HEK293T (cell line): Measurements from ENCODE around the gene SLC9C2.

Source experiments
- CTCF ChIA-PET: fragments of 350-600 bp; formaldehyde crosslinking; extraction: SDS; loops from one replicate; lab custom pipeline; 2021; ENCODE audit warnings: antibody characterized with exemption, inconsistent platforms; lab: Yijun Ruan, JAX
- POLR2A ChIA-PET: fragments of 350-600 bp; formaldehyde crosslinking; extraction: SDS; loops from one replicate; lab custom pipeline; 2020; ENCODE audit warnings: antibody characterized with exemption, inconsistent platforms; lab: Yijun Ruan, JAX
- DNase-seq: peaks from one replicate; pipeline ENCODE4 v3.0.0; 2012; ENCODE audit warnings: mixed read lengths; ENCODE audit errors: extremely low spot score
- ARNT ChIP-seq: fragments of 450-650 bp; IDR thresholded peaks from 2 replicates; pipeline ENCODE4 v1.6.1; 2017; ENCODE audit warnings: mild to moderate bottlenecking
- BHLHE40 ChIP-seq: fragments of 450-650 bp; IDR thresholded peaks from 2 replicates; pipeline ENCODE4 v1.6.1; 2016; ENCODE audit warnings: mild to moderate bottlenecking, moderate library complexity, borderline replicate concordance
- CTBP1 ChIP-seq: fragments of 450-650 bp; IDR thresholded peaks from 2 replicates; pipeline ENCODE4 v1.6.1; 2016; ENCODE audit warnings: borderline replicate concordance
- ELF4 ChIP-seq: fragments of 450-650 bp; IDR thresholded peaks from 2 replicates; pipeline ENCODE4 v1.6.1; 2017; ENCODE audit warnings: antibody characterized with exemption
- FOXA1 ChIP-seq: fragments of 450-650 bp; IDR thresholded peaks from 2 replicates; pipeline ENCODE4 v1.6.1; 2016; ENCODE audit warnings: mild to moderate bottlenecking
- FOXK2 ChIP-seq: fragments of 450-650 bp; IDR thresholded peaks from 2 replicates; pipeline ENCODE4 v1.6.1; 2016; ENCODE audit warnings: mild to moderate bottlenecking
- FOXM1 ChIP-seq: fragments of 450-650 bp; IDR thresholded peaks from 2 replicates; pipeline ENCODE4 v1.6.1; 2017; ENCODE audit warnings: mild to moderate bottlenecking, borderline replicate concordance
- HDGF ChIP-seq: fragments of 450-650 bp; IDR thresholded peaks from 2 replicates; pipeline ENCODE4 v1.6.1; 2017; ENCODE audit warnings: antibody characterized with exemption, borderline replicate concordance
- L3MBTL2 ChIP-seq: fragments of 450-650 bp; conservative IDR thresholded peaks from 2 replicates; pipeline ENCODE4 v1.6.1; 2016; ENCODE audit warnings: mild to moderate bottlenecking
- LEF1 ChIP-seq: fragments of 450-650 bp; IDR thresholded peaks from 2 replicates; pipeline ENCODE4 v1.6.1; 2017; ENCODE audit warnings: mild to moderate bottlenecking, borderline replicate concordance
- NFRKB ChIP-seq: fragments of 450-650 bp; IDR thresholded peaks from 2 replicates; pipeline ENCODE4 v1.6.1; 2016; ENCODE audit warnings: mild to moderate bottlenecking, moderate library complexity
- SP1 ChIP-seq: fragments of 450-650 bp; IDR thresholded peaks from 2 replicates; pipeline ENCODE4 v1.6.1; 2017
- SUZ12 ChIP-seq: fragments of 450-650 bp; IDR thresholded peaks from 2 replicates; pipeline ENCODE4 v1.6.1; 2016; ENCODE audit warnings: mild to moderate bottlenecking
- TARDBP ChIP-seq: fragments of 450-650 bp; IDR thresholded peaks from 2 replicates; pipeline ENCODE4 v1.6.1; 2016
- ZNF384 ChIP-seq: fragments of 450-650 bp; IDR thresholded peaks from 2 replicates; pipeline ENCODE4 v1.6.1; 2016
- TF ChIP-seq, protein P1 (sequence below): fragments of 450-650 bp; IDR thresholded peaks from 2 replicates; pipeline ENCODE4 v1.6.1; 2016

Gene SLC9C2

DNA sequence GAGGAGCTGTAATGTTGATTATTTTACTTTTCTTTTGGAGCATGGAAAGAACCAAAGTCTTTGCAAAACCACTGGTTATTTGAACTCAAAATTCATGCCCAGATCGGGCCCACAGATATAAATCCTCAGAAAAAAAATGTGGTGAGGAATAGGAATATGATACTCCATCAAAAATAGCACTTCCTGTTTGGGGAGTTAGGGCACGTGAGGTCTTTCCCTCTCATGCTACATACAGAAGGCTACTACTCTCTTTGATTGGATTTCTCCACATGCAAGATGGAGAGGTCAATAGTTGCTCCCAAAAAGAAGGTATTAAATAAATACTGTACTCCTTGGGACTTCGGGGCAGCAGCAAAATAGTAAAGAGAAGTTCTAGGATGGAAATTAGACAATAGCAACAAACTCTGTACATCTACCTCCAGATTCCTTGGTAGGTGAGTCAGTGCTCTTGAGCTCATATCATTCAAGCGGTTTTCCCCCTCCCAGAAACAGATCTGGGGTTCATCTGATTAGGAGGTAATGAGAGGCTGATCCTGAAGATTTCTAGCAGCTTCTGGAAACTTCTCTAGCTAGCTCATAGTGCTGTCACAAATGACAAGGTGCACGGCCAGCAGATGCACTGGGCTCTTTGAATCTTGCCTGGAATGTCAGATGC is 47.1 kb downstream of the SLC9C2 start:
- ChIA-PET CTCF (no interaction called here), POLR2A (no interaction called here)
- TF ChIP-seq ZNF384 (no peak), BHLHE40 (no peak), ARNT (no peak), SP1 (no peak), SUZ12 (no peak), ELF4 (no peak), FOXM1 (no peak), TARDBP (no peak), NFRKB (no peak), FOXA1 (no peak), FOXK2 (no peak), CTBP1 (no peak), HDGF (no peak), LEF1 (no peak), L3MBTL2 (no peak)
- TF ChIP-seq, protein P1, sequence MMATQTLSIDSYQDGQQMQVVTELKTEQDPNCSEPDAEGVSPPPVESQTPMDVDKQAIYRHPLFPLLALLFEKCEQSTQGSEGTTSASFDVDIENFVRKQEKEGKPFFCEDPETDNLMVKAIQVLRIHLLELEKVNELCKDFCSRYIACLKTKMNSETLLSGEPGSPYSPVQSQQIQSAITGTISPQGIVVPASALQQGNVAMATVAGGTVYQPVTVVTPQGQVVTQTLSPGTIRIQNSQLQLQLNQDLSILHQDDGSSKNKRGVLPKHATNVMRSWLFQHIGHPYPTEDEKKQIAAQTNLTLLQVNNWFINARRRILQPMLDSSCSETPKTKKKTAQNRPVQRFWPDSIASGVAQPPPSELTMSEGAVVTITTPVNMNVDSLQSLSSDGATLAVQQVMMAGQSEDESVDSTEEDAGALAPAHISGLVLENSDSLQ: no peak
- no peak for DNase-seq

DNA sequence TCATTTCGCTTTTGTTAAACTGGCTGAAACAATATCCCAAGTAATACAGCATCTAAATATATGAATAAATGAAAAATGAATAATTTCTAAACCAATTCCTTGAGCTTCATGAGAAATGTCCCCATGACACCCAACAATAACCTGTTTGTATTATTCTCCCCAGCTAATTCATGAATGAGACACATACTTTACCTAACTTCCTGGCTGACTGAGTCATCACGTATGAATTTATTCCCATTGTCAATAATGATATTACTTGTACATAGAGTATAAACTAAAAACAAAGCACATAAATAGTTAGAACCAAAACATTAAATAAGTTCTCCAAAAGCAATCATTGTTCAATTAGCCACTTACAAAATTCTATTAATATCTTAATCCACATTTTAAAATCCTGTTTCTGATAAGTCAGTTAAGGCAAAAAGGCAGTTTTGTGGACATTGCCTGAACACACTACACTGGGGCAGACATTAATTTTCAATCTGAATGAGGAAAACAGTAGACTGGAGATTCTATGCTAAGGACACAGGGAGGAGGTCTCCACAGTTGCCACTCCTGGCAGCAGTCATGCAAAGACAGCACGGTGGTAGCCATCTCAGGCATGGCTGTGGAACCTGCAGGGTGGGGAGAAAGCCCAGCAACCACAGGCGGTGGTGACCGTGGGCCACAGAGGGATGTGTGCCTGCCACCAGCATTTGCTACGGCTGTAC is 48.2 kb downstream of the SLC9C2 start:
- no peak for DNase-seq
- POLR2A ChIA-PET: no interaction called here
- TF ChIP-seq ZNF384 (no peak), HDGF (no peak), FOXM1 (no peak)
- CTCF ChIA-PET: no interaction called here

DNA sequence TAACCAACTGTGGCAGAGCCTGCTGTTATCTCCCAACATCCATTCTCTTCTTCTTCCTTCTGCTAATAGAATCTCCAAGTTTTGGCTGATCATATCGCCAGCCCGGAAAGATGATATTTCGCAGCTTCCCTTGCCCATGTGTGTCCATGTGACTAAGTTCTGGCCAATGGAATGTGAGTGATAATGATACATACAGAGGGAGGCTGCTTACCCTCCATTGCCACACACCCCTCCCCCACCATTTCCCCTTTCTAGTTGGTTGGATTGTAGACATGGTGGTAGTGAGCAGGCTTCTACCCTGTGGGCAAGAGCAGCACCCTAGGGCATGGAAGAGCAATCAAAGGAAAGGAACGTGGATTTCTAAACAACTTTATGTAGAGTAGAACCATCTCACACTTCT is 48.8 kb downstream of the SLC9C2 start:
- no peak for TF ChIP-seq SP1
- no peak for TF ChIP-seq CTBP1
- no peak for TF ChIP-seq TARDBP
- ChIA-PET POLR2A (no interaction called here), CTCF (no interaction called here)
- no peak for DNase-seq

DNA sequence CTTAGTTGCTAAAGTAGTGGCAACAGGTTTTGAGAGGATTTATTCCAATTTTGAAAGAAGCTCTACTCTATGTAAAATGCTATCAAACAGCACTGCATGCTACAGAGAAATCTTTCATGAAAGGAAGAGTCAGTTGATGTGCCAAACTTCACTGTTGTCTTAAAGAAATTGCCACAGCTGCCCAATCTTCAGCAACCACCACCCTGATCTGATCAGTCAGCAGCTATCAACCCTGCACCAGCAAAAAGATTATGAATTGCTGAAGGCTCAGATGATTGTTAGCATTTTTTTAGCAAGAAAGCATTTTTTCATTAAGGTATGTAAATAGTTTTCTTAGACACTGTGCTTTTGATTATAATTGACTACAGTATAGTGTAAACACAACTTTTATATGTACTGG is 49.6 kb downstream of the SLC9C2 start:
- CTCF ChIA-PET: no interaction called here
- TF ChIP-seq FOXK2 (no peak), L3MBTL2 (no peak), ARNT (no peak), HDGF (no peak), SP1 (no peak), BHLHE40 (no peak), TARDBP (no peak), ZNF384 (no peak), SUZ12 (no peak), FOXM1 (no peak), FOXA1 (no peak), CTBP1 (no peak), NFRKB (no peak), LEF1 (no peak), ELF4 (no peak)
- TF ChIP-seq, protein P1: no peak
- POLR2A ChIA-PET: no interaction called here
- no peak for DNase-seq

DNA sequence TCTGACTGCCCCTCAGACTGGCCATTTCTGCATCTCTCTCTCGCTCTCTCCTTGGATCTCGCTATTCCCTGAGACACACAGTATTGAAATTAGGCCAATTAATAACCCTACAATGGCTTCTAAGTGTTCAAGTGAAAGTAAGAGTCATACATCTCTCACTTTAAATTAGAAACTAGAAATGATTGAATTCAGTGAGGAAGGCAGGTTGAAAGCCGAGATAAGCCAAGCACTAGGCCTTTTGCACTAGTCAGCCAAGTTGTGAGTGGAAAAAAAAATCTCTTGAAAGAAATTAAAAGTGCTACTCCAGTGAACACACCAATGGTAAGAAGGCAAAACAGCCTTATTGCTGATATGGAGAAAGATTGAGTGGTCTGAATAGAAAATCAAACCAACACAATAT is 51.2 kb downstream of the SLC9C2 start:
- TF ChIP-seq FOXK2 (no peak), NFRKB (no peak), TARDBP (no peak), BHLHE40 (no peak), SP1 (no peak), ZNF384 (no peak), SUZ12 (no peak), FOXM1 (no peak), ARNT (no peak), ELF4 (no peak), FOXA1 (no peak), L3MBTL2 (no peak)
- TF ChIP-seq, protein P1: no peak
- ChIA-PET CTCF (no interaction called here), POLR2A (no interaction called here)
- no peak for DNase-seq

DNA sequence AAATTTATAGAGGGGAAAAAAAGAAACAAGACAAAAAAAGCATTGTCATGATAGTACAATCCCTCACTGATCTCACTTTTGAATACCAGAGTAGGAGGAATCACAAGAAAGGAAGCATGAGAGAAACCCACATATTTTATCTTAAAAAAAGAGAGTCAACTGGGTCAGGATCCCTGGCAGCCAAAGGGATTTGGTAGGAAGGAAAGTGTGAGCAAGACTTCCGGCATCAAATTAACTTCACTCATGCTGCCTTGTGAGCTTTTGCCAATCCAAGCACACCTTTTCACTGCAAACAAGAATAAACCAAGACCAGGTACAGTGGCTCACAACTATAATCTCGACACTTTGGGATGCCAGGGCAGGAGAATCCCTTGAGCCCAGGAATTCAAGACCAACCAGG is 53.1 kb downstream of the SLC9C2 start:
- POLR2A ChIA-PET: no interaction called here
- CTCF ChIA-PET: interaction anchor here (0.5 kb wide), 1 partner anchor 830 kb away, joined by 4 read pairs; no protein-coding TSS in a partner anchor
- TF ChIP-seq ELF4: no peak
- no peak for TF ChIP-seq LEF1
- no peak for TF ChIP-seq TARDBP
- TF ChIP-seq, protein P1: no peak
- no peak for TF ChIP-seq CTBP1
- TF ChIP-seq L3MBTL2: no peak
- no peak for TF ChIP-seq NFRKB
- no peak for TF ChIP-seq HDGF
- no peak for TF ChIP-seq FOXK2
- no peak for TF ChIP-seq SUZ12
- TF ChIP-seq BHLHE40: no peak
- TF ChIP-seq SP1: no peak
- no peak for TF ChIP-seq ZNF384
- no peak for TF ChIP-seq ARNT
- TF ChIP-seq FOXM1: no peak
- TF ChIP-seq FOXA1: no peak
- no peak for DNase-seq
